HG03439 (cell line): ENCODE results near the gene CD7.

Source experiments
- ATAC-seq: cut with Tn5 transposase; IDR thresholded peaks from one replicate; pipeline ENCODE4 v1.9.1; 2021; ENCODE audit warnings: mild to moderate bottlenecking, moderate library complexity; ENCODE audit not compliant: unreplicated experiment

Gene CD7

GRCh38 chr17:82329683-82330321 lies 12.4 kb upstream of the CD7 start:
- ATAC-seq: no peak

GRCh38 chr17:82328994-82329507 lies 11.6 kb upstream of the CD7 start:
- ATAC-seq: no peak

DNA sequence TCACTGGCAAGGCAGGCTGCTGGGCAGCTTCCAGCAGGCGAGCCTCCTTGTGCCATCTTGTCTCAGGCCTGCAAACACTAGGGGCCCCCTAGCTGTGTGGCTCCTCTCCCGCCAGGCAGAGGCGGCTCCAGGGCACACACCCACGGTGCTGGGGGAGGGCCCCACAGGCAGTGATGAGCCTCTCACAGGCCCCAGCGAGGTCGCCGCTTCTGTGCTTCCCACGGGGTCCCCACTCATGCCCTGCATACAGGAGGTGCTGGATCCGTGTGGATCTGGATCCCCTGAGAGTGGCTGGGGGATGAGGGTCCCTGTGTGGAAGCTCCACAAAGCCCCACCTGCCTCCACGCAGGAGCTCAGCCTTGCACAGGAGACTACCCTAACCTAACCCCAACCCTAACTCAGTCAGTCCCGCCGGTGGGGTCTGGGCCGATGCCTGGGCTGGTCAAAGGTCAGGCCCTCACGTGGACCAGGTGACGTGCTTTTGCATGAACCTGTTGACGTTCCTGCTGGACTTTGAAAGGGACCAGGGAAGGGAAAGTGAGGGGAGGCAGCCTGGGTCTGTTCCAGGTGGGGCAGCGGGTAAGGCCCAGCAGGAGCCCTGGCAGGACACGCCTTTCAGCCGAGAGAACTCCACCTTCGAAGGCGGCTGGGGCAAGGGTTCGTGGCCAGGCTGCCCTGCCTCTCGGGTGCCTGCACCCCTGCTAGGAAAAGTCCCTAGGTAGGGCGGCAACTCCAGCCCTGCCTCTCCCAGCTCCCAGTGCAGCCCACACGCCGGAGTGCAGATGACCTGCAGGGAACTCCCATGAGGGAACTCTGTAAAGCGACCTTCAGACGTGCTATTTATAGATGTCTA lies 11.0 kb upstream of the CD7 start:
- no peak for ATAC-seq

GRCh38 chr17:82327757-82328140 lies 10.3 kb upstream of the CD7 start:
- ATAC-seq: no peak

DNA sequence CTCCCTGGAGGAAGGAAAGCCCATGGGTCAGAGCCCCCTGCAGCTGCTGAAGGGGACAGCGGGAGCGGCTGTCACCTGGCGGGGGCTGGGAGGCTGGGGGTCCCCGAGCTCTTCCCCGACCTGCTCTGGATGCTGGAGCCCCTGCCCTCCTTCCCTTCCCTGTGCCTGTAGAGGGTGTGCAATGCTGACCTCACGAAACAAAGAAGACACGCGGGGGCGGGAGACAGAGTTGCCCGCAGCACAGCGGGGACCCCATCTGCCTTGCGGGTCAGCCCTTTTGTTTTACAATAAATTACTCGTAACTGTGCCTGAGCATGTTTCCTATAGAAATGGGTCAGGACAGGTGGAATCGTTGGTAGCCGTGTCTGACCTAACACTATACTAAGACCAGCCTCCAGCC lies 9.9 kb upstream of the CD7 start:
- ATAC-seq: no peak

DNA sequence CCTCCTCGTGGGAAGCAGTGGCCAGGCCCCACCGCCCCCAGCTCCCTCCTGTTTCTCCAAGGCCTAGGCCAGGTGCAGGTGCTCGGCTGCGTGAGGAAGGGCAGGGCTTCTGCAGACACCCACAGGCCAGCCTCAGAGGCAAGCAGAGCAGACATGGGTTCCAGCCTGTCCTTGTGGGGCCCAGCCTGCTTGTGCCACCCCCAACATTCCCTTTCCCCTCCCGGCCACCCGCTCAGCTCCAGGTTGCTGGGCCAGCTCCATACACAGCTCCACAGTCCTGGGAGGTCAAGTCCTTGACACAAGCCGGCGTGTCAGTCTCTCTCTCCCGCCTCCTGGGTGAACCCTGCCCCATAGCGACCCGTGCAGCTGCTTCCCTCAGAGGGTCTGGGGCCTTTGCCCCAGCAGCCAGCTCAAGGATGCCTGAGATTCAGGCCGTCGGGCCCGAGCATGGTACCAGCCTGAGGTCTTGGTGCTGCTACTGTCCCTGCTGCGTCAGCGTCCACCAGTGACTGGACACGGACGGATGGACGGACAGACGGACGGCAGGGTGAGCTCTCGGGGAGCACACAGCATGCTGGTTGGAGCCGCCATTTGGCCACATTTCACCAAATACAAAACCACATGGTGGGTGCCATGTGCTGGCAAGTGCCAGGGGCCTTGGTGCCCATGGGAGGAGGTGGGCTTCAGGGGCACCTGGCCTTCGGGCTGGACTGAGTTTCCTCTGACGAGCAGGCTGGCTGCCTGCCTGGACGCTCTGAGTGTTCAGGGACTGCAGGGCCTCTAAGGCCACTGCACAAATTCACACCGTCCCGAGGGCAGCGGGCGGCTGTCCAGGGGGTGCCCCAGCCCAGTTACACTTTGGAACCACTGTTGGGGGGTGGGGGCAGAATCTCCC lies 8.1 kb upstream of the CD7 start:
- no peak for ATAC-seq

GRCh38 chr17:82324566-82325285 lies 7.3 kb upstream of the CD7 start:
- ATAC-seq: no peak

DNA sequence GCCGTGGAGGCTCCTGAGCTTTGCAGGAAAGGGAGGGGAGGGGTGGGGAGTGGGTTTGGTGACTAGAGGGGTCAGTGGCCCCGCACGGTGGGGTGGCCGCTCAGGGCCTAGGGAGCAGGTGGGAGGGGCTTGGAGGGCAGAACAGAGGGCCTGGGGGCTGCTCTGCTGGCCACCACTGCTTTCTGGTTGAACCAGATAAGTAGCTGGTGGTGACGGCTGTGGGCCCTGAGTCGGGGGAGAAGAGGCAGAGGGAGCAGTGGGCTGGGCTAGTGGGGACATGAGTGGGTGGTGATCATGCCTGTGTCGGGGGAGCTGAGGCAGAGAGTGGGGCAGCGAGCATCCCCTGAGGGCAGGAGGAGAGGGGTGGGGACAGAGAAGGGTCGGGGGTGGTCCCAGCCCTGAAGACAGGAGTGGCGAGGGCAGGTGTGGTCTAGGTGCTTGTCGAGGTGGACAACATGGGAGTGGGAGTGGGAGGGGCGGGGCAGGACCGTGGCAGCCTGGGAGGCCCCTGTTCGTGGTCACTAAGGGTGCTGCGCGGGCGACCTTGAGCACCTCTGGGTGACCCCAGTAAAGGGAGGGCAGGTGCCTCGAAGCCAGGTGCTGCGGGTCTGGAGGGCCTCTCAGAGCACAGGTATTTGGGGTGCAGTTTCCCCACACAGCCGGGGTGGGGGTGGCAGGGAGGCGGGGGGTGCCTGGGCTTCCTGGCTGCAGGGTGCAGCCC lies 6.3 kb upstream of the CD7 start:
- no peak for ATAC-seq

GRCh38 chr17:82322526-82323453 lies 5.4 kb upstream of the CD7 start:
- no peak for ATAC-seq

- no peak for ATAC-seq
Measured at GRCh38 chr17:82321947-82322466, 4.6 kb upstream of the CD7 start.

GRCh38 chr17:82320956-82321927 lies 3.8 kb upstream of the CD7 start:
- ATAC-seq: no peak

DNA sequence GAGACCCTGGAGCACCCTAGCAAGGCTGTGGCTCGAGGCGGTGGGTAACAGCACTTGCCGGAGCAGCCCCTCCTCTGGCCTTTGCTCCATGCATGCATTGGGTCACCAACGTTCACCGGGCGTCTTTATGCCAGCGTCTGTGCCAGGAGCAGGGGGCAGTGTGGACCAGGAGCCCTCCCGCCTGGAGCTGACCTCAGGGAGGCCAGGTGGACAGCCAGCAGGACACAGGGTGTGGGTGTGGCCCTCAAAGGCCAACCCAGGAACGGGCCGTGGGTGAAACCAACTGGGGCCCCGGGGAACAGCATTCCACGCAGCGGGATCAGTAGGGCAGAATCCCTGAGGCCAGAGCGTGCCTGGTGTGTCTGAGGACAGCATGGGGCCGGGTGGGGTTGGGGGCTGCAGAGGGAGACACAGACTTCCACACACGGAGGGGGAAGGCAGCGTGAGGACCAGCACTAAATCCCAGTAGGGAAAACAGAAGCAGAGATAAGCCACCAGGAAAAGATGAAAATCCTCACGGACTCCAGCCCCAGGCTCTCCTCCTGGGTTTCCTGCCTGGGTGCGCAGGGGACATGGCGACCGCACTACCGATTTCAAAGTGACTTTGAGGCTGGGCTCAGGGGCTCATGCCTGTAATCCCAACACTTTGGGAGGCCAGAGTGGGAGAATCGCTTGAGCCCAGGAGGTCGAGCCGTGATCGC lies 2.9 kb upstream of the CD7 start:
- ATAC-seq: no peak

GRCh38 chr17:82319619-82320062 lies 2.2 kb upstream of the CD7 start:
- no peak for ATAC-seq

DNA sequence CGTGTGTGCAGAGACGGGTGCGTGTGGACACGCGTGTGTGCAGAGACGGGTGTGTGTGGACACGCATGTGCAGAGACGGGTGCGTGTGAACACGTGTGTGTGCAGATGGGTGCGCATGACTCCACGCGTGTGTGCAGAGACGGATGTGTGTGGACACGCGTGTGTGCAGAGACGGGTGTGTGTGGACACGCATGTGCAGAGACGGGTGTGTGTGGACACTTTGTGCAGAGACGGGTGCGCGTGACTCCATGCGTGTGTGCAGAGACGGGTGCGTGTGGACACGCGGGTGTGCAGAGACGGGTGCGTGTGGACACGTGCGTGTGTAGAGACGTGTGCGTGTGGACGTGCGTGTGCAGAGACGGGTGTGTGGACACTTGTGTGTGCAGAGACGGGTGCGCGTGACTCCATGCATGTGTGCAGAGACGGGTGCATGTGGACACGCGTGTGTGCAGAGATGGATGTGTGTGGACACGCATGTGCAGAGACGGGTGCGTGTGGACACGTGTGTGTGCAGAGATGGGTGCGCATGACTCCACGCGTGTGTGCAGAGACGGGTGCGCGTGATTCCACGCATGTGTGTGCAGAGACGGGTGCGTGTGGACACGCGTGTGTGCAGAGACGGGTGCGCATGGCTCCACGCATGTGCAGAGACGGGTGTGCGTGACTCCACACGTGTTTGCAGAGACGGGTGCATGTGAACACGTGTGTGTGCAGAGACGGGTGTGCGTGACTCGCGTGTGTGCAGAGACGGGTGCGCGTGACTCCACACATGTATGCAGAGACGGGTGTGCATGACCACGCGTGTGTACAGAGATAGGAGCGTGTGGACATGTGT lies 1.6 kb upstream of the CD7 start:
- no peak for ATAC-seq

- ATAC-seq: no peak
Measured at GRCh38 chr17:82318169-82318498, 726 bp upstream of the CD7 start.
